Measurements from ENCODE around the gene BRSK2.

BRSK2 gene

DNA sequence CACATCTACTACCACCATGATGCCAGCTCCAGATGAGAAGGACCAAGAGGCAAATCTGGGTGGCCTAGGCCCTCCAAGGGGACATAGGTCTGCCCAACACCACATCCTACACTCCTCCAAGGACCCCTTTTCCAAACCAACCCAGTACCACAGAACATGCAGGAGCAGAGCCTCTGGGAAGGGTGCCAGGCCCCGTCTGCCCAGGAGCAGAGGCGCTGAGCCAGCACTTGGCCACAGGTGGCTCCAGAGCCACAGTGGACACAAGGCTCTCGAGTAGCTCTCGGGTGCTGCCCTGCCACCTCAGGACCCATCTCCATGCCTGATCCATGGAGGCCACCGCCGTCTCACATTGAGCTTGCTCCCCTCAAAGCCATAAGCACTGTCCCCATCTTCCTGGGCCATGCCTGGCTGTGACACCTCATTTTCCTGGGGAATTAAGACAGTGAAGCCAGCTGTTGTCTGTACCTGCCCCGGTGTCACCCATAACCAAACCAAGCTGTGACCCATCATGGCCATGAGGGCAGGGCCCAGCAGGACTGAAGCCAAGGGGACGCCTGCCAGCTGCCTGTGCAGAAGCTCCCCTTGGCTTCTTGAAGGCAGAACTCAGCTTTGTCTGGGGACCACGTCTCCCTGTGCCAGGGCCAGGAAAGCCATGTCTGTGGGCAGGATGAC, 89.4 kb downstream of the BRSK2 start:
- no peak for DNase-seq (ENCODE audit: extremely low spot score)
- ChIA-PET POLR2A (no interaction called here), CTCF (interaction anchor here (0.6 kb wide), 1 partner anchor 151 kb away, joined by 3 read pairs; no protein-coding TSS in a partner anchor)
- TF ChIP-seq TARDBP (IDR thresholded peaks at IDR 0.05) (no peak), CTBP1 (IDR thresholded peaks at IDR 0.05; ENCODE audit: borderline replicate concordance) (no peak), L3MBTL2 (conservative IDR thresholded peaks at IDR 0.05) (no peak), HDGF (IDR thresholded peaks at IDR 0.05; ENCODE audit: borderline replicate concordance) (no peak), ELF4 (IDR thresholded peaks at IDR 0.05) (no peak), NFRKB (IDR thresholded peaks at IDR 0.05) (no peak), FOXA1 (IDR thresholded peaks at IDR 0.05) (no peak), FOXM1 (IDR thresholded peaks at IDR 0.05; ENCODE audit: borderline replicate concordance) (no peak), SP1 (IDR thresholded peaks at IDR 0.05) (no peak), ZNF384 (IDR thresholded peaks at IDR 0.05) (no peak), SUZ12 (IDR thresholded peaks at IDR 0.05) (no peak)
- TF ChIP-seq, protein P1, sequence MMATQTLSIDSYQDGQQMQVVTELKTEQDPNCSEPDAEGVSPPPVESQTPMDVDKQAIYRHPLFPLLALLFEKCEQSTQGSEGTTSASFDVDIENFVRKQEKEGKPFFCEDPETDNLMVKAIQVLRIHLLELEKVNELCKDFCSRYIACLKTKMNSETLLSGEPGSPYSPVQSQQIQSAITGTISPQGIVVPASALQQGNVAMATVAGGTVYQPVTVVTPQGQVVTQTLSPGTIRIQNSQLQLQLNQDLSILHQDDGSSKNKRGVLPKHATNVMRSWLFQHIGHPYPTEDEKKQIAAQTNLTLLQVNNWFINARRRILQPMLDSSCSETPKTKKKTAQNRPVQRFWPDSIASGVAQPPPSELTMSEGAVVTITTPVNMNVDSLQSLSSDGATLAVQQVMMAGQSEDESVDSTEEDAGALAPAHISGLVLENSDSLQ (IDR thresholded peaks at IDR 0.05): no peak

DNA sequence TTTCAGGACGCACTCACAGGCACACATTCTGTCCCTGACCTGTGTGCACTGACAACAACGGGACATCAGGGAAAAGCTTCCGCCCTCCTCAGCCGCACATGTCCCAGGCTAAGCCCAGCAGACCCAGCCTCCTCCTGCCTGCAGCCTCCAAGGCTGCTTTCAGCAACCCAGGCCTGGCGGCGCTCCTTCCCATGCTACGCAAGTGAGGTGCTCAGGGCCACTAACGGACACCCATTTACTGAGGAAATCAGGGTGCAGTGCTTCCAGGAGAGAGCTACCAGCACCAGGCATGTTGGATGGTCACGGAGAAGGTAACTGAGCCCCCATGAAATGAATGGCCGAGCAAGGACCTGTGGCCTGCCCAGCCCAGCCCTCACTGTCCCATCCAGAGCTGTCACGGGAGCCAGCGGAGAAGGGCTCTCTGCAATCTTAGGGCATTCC, 90.0 kb downstream of the BRSK2 start:
- CTCF ChIA-PET: no interaction called here
- POLR2A ChIA-PET: no interaction called here
- DNase-seq (ENCODE audit: extremely low spot score): no peak
- TF ChIP-seq FOXK2 (IDR thresholded peaks at IDR 0.05) (no peak), NFRKB (IDR thresholded peaks at IDR 0.05) (no peak)

DNA sequence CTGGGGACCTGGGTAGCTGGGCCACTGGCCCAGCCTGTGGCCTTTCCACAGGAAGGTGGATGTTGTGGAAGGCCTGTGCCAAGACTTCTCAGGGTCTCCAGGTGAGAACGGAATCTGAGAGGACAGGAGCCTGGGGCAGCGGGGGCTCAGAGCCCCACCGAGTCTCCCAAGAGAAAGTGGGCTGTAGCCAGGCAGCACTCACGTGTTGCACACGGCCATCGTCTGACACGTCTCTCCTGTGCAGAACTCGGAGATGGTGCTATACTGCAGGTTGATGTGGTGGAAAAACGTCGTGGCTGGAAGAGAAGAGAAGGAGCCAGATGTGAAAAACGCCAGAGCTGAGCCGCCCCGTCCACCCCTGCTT, 90.4 kb downstream of the BRSK2 start:
- CTCF ChIA-PET: no interaction called here
- DNase-seq (ENCODE audit: extremely low spot score): no peak
- POLR2A ChIA-PET: no interaction called here
- TF ChIP-seq, protein P1 (IDR thresholded peaks at IDR 0.05): no peak
- TF ChIP-seq HDGF (IDR thresholded peaks at IDR 0.05; ENCODE audit: borderline replicate concordance): no peak
- TF ChIP-seq FOXM1 (IDR thresholded peaks at IDR 0.05; ENCODE audit: borderline replicate concordance): no peak
- no peak for TF ChIP-seq TARDBP (IDR thresholded peaks at IDR 0.05)

DNA sequence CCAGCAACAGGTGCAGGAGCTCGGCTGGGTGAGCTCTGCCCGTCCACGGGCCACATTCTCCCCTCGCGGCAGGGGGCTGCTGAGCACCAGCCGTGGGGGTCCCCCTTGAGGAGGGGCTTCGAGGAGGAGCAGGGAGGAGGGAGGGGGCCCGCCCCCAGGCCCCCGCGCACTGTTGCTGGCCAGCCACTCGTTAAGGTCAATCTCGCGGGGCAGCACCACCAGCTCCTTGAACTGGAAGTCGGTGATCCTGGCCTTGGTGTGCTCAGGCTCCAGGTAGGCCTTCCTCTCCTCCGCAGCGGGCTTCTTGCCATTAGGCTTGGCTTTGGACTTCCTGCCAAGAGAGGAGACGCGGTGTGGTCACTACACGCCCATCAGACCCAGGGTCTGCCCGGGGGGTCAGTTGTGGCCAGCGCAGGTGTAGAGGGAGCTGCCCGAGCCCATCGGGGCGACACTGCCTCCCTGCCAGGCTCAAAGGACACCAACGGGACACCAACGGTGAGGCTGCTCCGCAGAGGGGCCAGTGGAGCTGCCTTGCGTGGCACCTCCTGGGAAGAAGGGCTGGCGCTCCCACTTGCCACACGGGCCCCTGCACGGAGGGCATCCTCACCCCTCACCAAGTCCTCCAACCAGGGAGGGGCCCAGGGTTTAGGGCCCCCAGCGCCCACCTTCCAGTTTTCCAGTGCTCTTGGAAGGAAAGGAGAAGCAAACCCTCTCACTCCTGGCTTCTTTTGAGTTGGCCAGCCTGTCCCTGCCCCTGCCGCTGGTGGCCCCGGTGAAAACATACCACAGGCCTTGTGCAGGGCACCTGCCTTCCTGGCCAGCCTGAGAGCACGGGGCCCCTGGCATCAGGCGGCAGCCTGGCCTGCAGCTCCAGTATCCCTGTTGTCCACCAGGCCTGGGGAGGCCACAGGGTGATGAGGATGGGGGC, 91.1 kb downstream of the BRSK2 start:
- CTCF ChIA-PET: no interaction called here
- POLR2A ChIA-PET: no interaction called here

DNA sequence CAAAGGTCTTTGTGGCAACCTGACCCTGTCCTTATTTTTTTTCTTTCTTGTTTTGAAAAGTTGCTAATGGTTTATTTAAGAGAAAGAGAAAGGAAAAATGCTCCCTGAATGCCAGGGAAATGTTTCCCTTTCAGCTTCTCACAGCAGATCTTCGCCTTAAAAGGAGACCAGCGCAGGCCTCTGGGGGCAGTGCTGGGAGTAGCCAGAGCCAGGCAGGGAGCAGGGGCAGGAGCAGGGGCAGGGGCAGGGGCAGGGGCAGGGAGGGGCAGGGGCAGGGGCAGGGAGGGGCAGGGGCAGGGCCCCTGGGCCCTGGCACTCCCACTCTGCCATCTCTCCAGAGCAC, 91.7 kb downstream of the BRSK2 start:
- no peak for DNase-seq (ENCODE audit: extremely low spot score)
- POLR2A ChIA-PET: no interaction called here
- TF ChIP-seq CTBP1 (IDR thresholded peaks at IDR 0.05; ENCODE audit: borderline replicate concordance) (no peak), ARNT (IDR thresholded peaks at IDR 0.05) (no peak), FOXM1 (IDR thresholded peaks at IDR 0.05; ENCODE audit: borderline replicate concordance) (no peak), ZNF384 (IDR thresholded peaks at IDR 0.05) (no peak), SP1 (IDR thresholded peaks at IDR 0.05) (no peak), BHLHE40 (IDR thresholded peaks at IDR 0.05; ENCODE audit: borderline replicate concordance) (no peak), FOXA1 (IDR thresholded peaks at IDR 0.05) (no peak), FOXK2 (IDR thresholded peaks at IDR 0.05) (no peak), TARDBP (IDR thresholded peaks at IDR 0.05) (no peak), L3MBTL2 (conservative IDR thresholded peaks at IDR 0.05) (no peak), LEF1 (IDR thresholded peaks at IDR 0.05; ENCODE audit: borderline replicate concordance) (no peak), HDGF (IDR thresholded peaks at IDR 0.05; ENCODE audit: borderline replicate concordance) (no peak), NFRKB (IDR thresholded peaks at IDR 0.05) (no peak), SUZ12 (IDR thresholded peaks at IDR 0.05) (no peak)
- TF ChIP-seq, protein P1 (IDR thresholded peaks at IDR 0.05): no peak
- CTCF ChIA-PET: no interaction called here

More for the DNA sequence above, 91.1 kb downstream of the BRSK2 start:
- DNase-seq (ENCODE audit: extremely low spot score): no peak
- no peak for TF ChIP-seq FOXM1 (IDR thresholded peaks at IDR 0.05; ENCODE audit: borderline replicate concordance)
- TF ChIP-seq BHLHE40 (IDR thresholded peaks at IDR 0.05; ENCODE audit: borderline replicate concordance): no peak
- TF ChIP-seq LEF1 (IDR thresholded peaks at IDR 0.05; ENCODE audit: borderline replicate concordance): no peak

DNA sequence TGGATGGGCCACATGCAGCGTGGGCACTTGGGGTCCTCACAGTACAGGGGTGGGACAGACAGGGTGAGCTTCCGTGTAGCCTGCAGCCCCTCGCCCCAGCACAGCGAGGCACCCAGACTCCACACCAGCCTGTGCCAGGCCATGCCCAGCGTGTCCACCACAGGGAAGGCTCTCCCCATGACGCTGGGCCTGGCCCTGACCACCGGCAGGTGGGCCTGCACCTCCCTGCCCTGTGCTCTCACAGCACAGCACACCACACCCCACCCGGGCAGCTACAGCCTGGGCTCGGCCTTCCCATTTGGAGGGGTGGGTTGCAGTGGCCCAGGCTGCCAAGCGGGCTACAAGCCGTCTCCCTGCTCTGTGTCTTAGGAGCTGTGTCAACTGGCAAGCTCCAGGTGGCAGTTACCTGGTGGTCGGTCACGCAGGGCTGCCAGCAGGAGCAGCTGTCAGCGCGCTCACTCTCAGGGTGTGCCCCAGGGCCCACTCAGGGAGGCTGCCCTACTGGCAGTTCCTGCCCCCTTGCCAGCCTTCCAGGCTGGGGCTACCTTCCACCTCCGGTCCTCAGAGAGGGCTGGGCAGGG, 92.2 kb downstream of the BRSK2 start:
- ChIA-PET CTCF (no interaction called here), POLR2A (no interaction called here)
- TF ChIP-seq LEF1 (IDR thresholded peaks at IDR 0.05; ENCODE audit: borderline replicate concordance) (no peak), TARDBP (IDR thresholded peaks at IDR 0.05) (no peak), SP1 (IDR thresholded peaks at IDR 0.05) (no peak), ZNF384 (IDR thresholded peaks at IDR 0.05) (no peak), L3MBTL2 (conservative IDR thresholded peaks at IDR 0.05) (no peak), ARNT (IDR thresholded peaks at IDR 0.05) (no peak), SUZ12 (IDR thresholded peaks at IDR 0.05) (no peak), BHLHE40 (IDR thresholded peaks at IDR 0.05; ENCODE audit: borderline replicate concordance) (no peak), FOXM1 (IDR thresholded peaks at IDR 0.05; ENCODE audit: borderline replicate concordance) (no peak), ELF4 (IDR thresholded peaks at IDR 0.05) (no peak)
- TF ChIP-seq, protein P1 (IDR thresholded peaks at IDR 0.05): no peak
- DNase-seq (ENCODE audit: extremely low spot score): no peak
